HepG2 (cell line): ENCODE data around the gene EVA1C. TPM values are rescaled to one million over a fixed set of nuclear protein-coding genes. Genes with fewer than 3 reads are reported as not detected.

Experiments used
- FIP1L1 ChIP-seq: fragments of 200-400 bp; formaldehyde crosslinking; IDR thresholded peaks from 2 replicates; pipeline ENCODE4 v1.6.1; 2018; ENCODE audit warnings: low read depth, mild to moderate bottlenecking, low read length, moderate library complexity, borderline replicate concordance; ENCODE audit not compliant: insufficient read depth
- SOX6 ChIP-seq, 2 experiments: fragments of 450-650 bp in 1 of 2; sonication (generic) in 1 of 2; formaldehyde crosslinking in 1 of 2; IDR thresholded peaks; 2 replicates each; pipeline versions ENCODE4 v1.4.0 to v1.6.1; 2017 to 2020; ENCODE audit warnings: antibody characterized with exemption in 1 of 2, mild to moderate bottlenecking in 1 of 2, missing genetic modification reagents in 1 of 2
- ZNF17 ChIP-seq: sonication (generic); formaldehyde crosslinking; IDR thresholded peaks from 2 replicates; pipeline ENCODE4 v1.5.0; 2020; ENCODE audit warnings: mild to moderate bottlenecking, missing genetic modification reagents
- ZNF879 ChIP-seq: sonication (generic); formaldehyde crosslinking; IDR thresholded peaks from 2 replicates; pipeline ENCODE4 v1.8.1; 2023; ENCODE audit warnings: missing genetic modification reagents
- ZNF883 ChIP-seq: sonication (generic); formaldehyde crosslinking; IDR thresholded peaks from 2 replicates; pipeline ENCODE4 v1.5.1; 2020; ENCODE audit warnings: mild to moderate bottlenecking, missing genetic modification reagents; ENCODE audit errors: not compliant biosample characterization
- polyA plus RNA-seq, 8 experiments: library from polyadenylated mRNA; depleted of rRNA in 3 of 8; stranded (reverse) in 7 of 8; unstranded in 1 of 8; fragments of >200 nt; fragmentation: Illumina TruSeq in 4 of 8; extraction: Trizol in 4 of 8; gene quantifications; 2 replicates each; pipeline versions ENCODE4 v1.2.1 to v1.2.3, GENCODE V29; 2011 to 2016; ENCODE audit warnings: low read depth in 4 of 8, missing spikeins in 1 of 8, mixed read lengths in 1 of 8; ENCODE audit not compliant: insufficient read depth in 1 of 8
- total RNA-seq, 5 experiments: library from RNA; depleted of rRNA; stranded (reverse); fragments of >200 nt; fragmentation: Illumina TruSeq; extraction: Trizol; gene quantifications; 2 replicates each; pipeline ENCODE4 v1.2.3, GENCODE V29; 2016; ENCODE audit warnings: low read depth in 1 of 5
- TF ChIP-seq, protein P1 (sequence below): sonication (generic); formaldehyde crosslinking; IDR thresholded peaks from 2 replicates; pipeline ENCODE4 v1.5.0; 2020; ENCODE audit warnings: missing genetic modification reagents
- TF ChIP-seq, protein P2 (sequence below): sonication (generic); formaldehyde crosslinking; IDR thresholded peaks from 2 replicates; pipeline ENCODE4 v1.4.0; 2020; ENCODE audit warnings: mild to moderate bottlenecking, missing genetic modification reagents

EVA1C gene
- total and polyA plus RNA-seq, 2 of the 13 experiments (the other 11 are each of a cell fraction or from before 2014, with no cell fraction given), result 0.29 to 0.34 TPM

GRCh38 chr21:32410291-32410690, 2.2 kb upstream of the EVA1C start (continued):
- TF ChIP-seq, protein P1, sequence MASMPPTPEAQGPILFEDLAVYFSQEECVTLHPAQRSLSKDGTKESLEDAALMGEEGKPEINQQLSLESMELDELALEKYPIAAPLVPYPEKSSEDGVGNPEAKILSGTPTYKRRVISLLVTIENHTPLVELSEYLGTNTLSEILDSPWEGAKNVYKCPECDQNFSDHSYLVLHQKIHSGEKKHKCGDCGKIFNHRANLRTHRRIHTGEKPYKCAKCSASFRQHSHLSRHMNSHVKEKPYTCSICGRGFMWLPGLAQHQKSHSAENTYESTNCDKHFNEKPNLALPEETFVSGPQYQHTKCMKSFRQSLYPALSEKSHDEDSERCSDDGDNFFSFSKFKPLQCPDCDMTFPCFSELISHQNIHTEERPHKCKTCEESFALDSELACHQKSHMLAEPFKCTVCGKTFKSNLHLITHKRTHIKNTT (CRISPR knock-in tag), result no peak
- TF ChIP-seq ZNF879 (CRISPR knock-in tag) (no peak), ZNF17 (CRISPR knock-in tag) (no peak), SOX6 (IDR thresholded peaks at IDR 0.05) (no peak), SOX6 (CRISPR knock-in tag; IDR thresholded peaks at IDR 0.05) (no peak), ZNF883 (no peak), FIP1L1 (no peak)
- TF ChIP-seq, protein P2, sequence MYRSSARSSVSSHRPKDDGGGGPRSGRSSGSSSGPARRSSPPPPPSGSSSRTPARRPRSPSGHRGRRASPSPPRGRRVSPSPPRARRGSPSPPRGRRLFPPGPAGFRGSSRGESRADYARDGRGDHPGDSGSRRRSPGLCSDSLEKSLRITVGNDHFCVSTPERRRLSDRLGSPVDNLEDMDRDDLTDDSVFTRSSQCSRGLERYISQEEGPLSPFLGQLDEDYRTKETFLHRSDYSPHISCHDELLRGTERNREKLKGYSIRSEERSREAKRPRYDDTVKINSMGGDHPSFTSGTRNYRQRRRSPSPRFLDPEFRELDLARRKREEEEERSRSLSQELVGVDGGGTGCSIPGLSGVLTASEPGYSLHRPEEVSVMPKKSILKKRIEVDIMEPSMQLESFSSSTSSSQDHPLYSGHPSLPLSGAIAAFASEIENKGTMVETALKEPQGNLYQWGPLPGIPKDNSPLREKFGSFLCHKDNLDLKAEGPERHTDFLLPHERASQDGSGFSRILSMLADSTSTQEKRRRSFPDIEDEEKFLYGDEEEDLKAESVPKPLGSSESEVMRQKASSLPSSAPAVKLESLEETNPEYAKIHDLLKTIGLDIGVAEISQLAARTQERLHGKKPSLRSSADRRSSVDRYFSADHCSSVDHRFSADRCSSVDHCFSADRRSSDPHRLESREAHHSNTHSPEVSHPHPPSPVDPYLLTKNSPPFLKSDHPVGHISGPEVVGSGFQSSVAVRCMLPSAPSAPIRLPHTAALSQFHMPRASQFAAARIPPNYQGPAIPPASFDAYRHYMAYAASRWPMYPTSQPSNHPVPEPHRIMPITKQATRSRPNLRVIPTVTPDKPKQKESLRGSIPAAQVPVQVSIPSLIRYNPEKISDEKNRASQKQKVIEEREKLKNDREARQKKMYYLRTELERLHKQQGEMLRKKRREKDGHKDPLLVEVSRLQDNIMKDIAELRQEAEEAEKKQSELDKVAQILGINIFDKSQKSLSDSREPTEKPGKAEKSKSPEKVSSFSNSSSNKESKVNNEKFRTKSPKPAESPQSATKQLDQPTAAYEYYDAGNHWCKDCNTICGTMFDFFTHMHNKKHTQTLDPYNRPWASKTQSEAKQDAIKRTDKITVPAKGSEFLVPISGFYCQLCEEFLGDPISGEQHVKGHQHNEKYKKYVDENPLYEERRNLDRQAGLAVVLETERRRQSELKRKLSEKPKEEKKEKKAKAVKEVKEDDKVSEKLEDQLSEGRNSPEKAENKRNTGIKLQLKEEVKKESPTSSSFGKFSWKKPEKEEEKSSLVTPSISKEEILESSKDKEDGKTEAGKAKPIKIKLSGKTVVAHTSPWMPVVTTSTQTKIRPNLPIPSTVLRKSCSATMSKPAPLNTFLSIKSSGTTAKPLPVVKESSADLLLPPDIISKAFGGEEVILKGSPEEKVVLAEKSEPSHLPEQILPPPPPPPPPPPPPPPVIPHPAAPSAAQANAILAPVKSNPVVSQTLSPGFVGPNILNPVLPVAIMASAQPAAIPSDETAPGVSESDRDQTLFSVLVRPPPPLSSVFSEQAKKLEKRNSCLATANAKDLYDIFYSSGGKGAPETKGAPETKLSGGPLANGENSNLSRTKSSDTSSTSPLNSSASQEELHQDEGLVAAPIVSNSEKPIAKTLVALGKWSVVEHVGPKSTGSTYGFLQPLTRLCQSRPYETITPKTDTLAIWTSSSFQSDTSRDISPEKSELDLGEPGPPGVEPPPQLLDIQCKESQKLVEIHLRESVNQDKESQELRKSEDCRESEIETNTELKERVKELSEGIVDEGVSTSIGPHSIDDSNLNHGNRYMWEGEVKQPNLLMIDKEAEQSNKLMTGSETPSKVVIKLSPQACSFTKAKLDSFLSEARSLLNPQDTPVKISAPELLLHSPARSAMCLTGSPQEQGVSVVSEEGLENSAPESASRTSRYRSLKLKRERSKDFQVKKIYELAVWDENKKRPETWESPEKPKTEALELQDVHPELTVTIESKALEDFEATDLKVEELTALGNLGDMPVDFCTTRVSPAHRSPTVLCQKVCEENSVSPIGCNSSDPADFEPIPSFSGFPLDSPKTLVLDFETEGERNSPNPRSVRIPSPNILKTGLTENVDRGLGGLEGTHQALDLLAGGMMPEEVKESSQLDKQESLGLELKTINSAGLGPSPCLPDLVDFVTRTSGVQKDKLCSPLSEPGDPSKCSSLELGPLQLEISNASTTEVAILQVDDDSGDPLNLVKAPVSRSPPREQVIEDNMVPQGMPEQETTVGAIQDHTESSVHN (CRISPR knock-in tag), result no peak
- TF ChIP-seq, all 625 proteins: peak for 0
